Neural progenitor cell (in vitro differentiated cells): Measurements from ENCODE around the gene CHST15. TPM values are rescaled to one million over a fixed set of nuclear protein-coding genes. Genes with fewer than 3 reads are reported as not detected.
"Not testable (repeated sequence)": the region's sequence is repeated elsewhere in the genome, so short reads cannot be mapped to it uniquely, and the experiment has no call there.

Experiments
- DNase-seq: peaks from one replicate; pipeline ENCODE4 v3.0.0-alpha.2; 2016; ENCODE audit warnings: low spot score
- H2AFZ ChIP-seq: fragments of 200-600 bp; sonication (generic); replicated peaks from 2 replicates; pipeline ENCODE4 v1.6.1; 2016; ENCODE audit warnings: antibody characterized with exemption
- H3F3A ChIP-seq: fragments of 200-600 bp; sonication (generic); 2 replicates; pipeline ENCODE4 v1.6.1; 2016; ENCODE audit warnings: antibody characterized with exemption, low read depth
- H3K27ac ChIP-seq: fragments of 200-600 bp; sonication (generic); 2 replicates; pipeline ENCODE4 v1.5.1; 2016; ENCODE audit warnings: mild to moderate bottlenecking
- H3K27me3 ChIP-seq: fragments of 200-600 bp; sonication (generic); 2 replicates; pipeline ENCODE4 v1.6.1; 2016; ENCODE audit warnings: mild to moderate bottlenecking, moderate library complexity
- H3K36me3 ChIP-seq: fragments of 200-600 bp; sonication (generic); 2 replicates; pipeline ENCODE4 v1.5.1; 2016
- H3K4me1 ChIP-seq: fragments of 200-600 bp; sonication (generic); 2 replicates; pipeline ENCODE4 v1.6.1; 2016; ENCODE audit warnings: mixed run types
- H3K4me2 ChIP-seq: fragments of 200-600 bp; sonication (generic); 2 replicates; pipeline ENCODE4 v1.6.1; 2016
- H3K4me3 ChIP-seq: fragments of 200-600 bp; sonication (generic); 2 replicates; pipeline ENCODE4 v1.5.1; 2016
- H3K79me2 ChIP-seq: fragments of 200-600 bp; sonication (generic); 2 replicates; pipeline ENCODE4 v1.6.1; 2016; ENCODE audit warnings: low read depth
- H3K9ac ChIP-seq: fragments of 200-600 bp; sonication (generic); 2 replicates; pipeline ENCODE4 v1.6.1; 2016
- H3K9me3 ChIP-seq: fragments of 200-600 bp; sonication (generic); 2 replicates; pipeline ENCODE4 v1.5.1; 2016; ENCODE audit warnings: low read depth
- H4K20me1 ChIP-seq: fragments of 200-600 bp; sonication (generic); 2 replicates; pipeline ENCODE4 v1.6.1; 2016; ENCODE audit warnings: low read depth
- H3K27ac Mint-ChIP-seq: 3 replicates; pipeline ENCODE4 v1.8.0; 2021; ENCODE audit warnings: mixed read lengths
- H3K27me3 Mint-ChIP-seq: 2 replicates; pipeline ENCODE4 v1.8.0; 2022; ENCODE audit warnings: low read depth, mild to moderate bottlenecking, inconsistent platforms, moderate library complexity, mixed read lengths; ENCODE audit not compliant: insufficient read depth
- H3K36me3 Mint-ChIP-seq: 3 replicates; pipeline ENCODE4 v1.8.0; 2021; ENCODE audit warnings: mixed read lengths
- H3K4me1 Mint-ChIP-seq: 3 replicates; pipeline ENCODE4 v1.8.0; 2021; ENCODE audit warnings: mixed read lengths
- H3K4me3 Mint-ChIP-seq: 3 replicates; pipeline ENCODE4 v1.8.0; 2021; ENCODE audit warnings: mild to moderate bottlenecking, moderate library complexity, mixed read lengths
- H3K9me3 Mint-ChIP-seq: 3 replicates; pipeline ENCODE4 v1.8.0; 2020; ENCODE audit warnings: mixed read lengths
- CTCF ChIP-seq: fragments of 200-600 bp; sonication (generic); IDR thresholded peaks from 2 replicates; pipeline ENCODE4 v1.5.1; 2017; ENCODE audit warnings: antibody characterized with exemption, mild to moderate bottlenecking
- EZH2 ChIP-seq: fragments of 200-600 bp; sonication (generic); IDR thresholded peaks from 2 replicates; pipeline ENCODE4 v1.6.1; 2017; ENCODE audit warnings: antibody characterized with exemption, mild to moderate bottlenecking, moderate library complexity
- EZH2phosphoT487 ChIP-seq: fragments of 200-600 bp; sonication (generic); IDR thresholded peaks from 2 replicates; pipeline ENCODE4 v1.6.1; 2017; ENCODE audit warnings: antibody characterized with exemption
- total RNA-seq: library from RNA; depleted of rRNA; stranded (reverse); fragments of >200 nt; gene quantifications from 2 replicates; pipeline ENCODE4 v1.2.3, GENCODE V29; 2015; ENCODE audit warnings: low replicate concordance

Gene CHST15
- total RNA-seq, 1 donor from 2014 or later, result 0.54 TPM

- peaks cover 22% of the 10 kb centered on the region for H3K27me3 Mint-ChIP-seq
- H3K79me2 ChIP-seq, H2AFZ ChIP-seq, H3K36me3 Mint-ChIP-seq, H3K36me3 ChIP-seq, H3K9me3 Mint-ChIP-seq, H3K27ac Mint-ChIP-seq, H3K27ac ChIP-seq, H4K20me1 ChIP-seq, H3K9ac ChIP-seq, H3K9me3 ChIP-seq: not testable (repeated sequence)
- H3K4me2 ChIP-seq, result peak overlapping the region; percentile 95
- H3K4me3 Mint-ChIP-seq, result peak overlapping the region; percentile 85
- DNase-seq, result peak; percentile 42
- peak overlapping the region; percentile 65 for H3K4me3 ChIP-seq
- H3K27me3 ChIP-seq, result peaks cover 96% of the 10 kb centered on the region
- peaks cover 44% of the 10 kb centered on the region for H3K4me1 Mint-ChIP-seq
- H3F3A ChIP-seq, result peaks cover 15% of the 10 kb centered on the region
- H3K4me1 ChIP-seq, result peaks cover 14% of the 10 kb centered on the region
- TF ChIP-seq EZH2 (peak; percentile 36), EZH2phosphoT487 (peak; percentile 51)
Measured at GRCh38 chr10:124093774-124094418, 498 bp upstream of the CHST15 start.

- no peak for TF ChIP-seq CTCF
- peak; percentile 70 for TF ChIP-seq EZH2phosphoT487
- TF ChIP-seq EZH2, result peak; percentile 90
- Histone ChIP-seq H2AFZ (peak overlapping the region; percentile 91), H4K20me1 (no peaks in the 10 kb centered on the region), H3K4me3 (peak overlapping the region; percentile 65), H3K27me3 (peaks cover 92% of the 10 kb centered on the region), H3F3A (peaks cover 15% of the 10 kb centered on the region), H3K36me3 (no peaks in the 10 kb centered on the region), H3K9me3 (no peaks in the 10 kb centered on the region), H3K79me2 (no peaks in the 10 kb centered on the region), H3K4me1 (peaks cover 14% of the 10 kb centered on the region), H3K9ac (no peak overlapping the region), H3K27ac (no peak overlapping the region), H3K4me2 (peak overlapping the region; percentile 95)
- peaks cover 2% of the 10 kb centered on the region for H3K9me3 Mint-ChIP-seq
- H3K27ac Mint-ChIP-seq, result no peak overlapping the region
- H3K27me3 Mint-ChIP-seq, result peaks cover 22% of the 10 kb centered on the region
- H3K4me3 Mint-ChIP-seq, result peak overlapping the region; percentile 92
- peaks cover 2% of the 10 kb centered on the region for H3K36me3 Mint-ChIP-seq
- peak; percentile 87 for DNase-seq
- H3K4me1 Mint-ChIP-seq, result peaks cover 48% of the 10 kb centered on the region
Measured at GRCh38 chr10:124092250-124092859, 1.0 kb downstream of the CHST15 start.

- Histone ChIP-seq H3K36me3 (no peaks in the 10 kb centered on the region), H2AFZ (peak overlapping the region; percentile 91)
Measured at GRCh38 chr10:124091646-124092249, 1.6 kb downstream of the CHST15 start.

More at GRCh38 chr10:124091646-124092249, 1.6 kb downstream of the CHST15 start:
- Mint-ChIP-seq H3K4me1 (peaks cover 53% of the 10 kb centered on the region), H3K4me3 (peak overlapping the region; percentile 92), H3K9me3 (peaks cover 2% of the 10 kb centered on the region), H3K36me3 (peaks cover 2% of the 10 kb centered on the region), H3K27me3 (peaks cover 22% of the 10 kb centered on the region), H3K27ac (peak overlapping the region; percentile 86)
- TF ChIP-seq EZH2, result peak; percentile 92
- peak; percentile 53 for TF ChIP-seq EZH2phosphoT487
- no peak for TF ChIP-seq CTCF
- H3K79me2 ChIP-seq, result no peaks in the 10 kb centered on the region
- DNase-seq, result peak; percentile 62
- H3F3A ChIP-seq, result peaks cover 15% of the 10 kb centered on the region
- H3K27ac ChIP-seq, result no peak overlapping the region
- H3K4me1 ChIP-seq, result peaks cover 14% of the 10 kb centered on the region
- no peaks in the 10 kb centered on the region for H4K20me1 ChIP-seq
- H3K27me3 ChIP-seq, result peaks cover 86% of the 10 kb centered on the region
- peak overlapping the region; percentile 95 for H3K4me2 ChIP-seq
- H3K9me3 ChIP-seq, result no peaks in the 10 kb centered on the region
- H3K9ac ChIP-seq, result no peak overlapping the region
- peak overlapping the region; percentile 65 for H3K4me3 ChIP-seq
